ENCODE measurements around the gene TMPRSS3.

The TMPRSS3 gene

GRCh38 chr21:42348762-42349161, 47.1 kb downstream of the TMPRSS3 start:
- DNase-seq: no peak

GRCh38 chr21:42347601-42348327, 48.1 kb downstream of the TMPRSS3 start:
- no peak for DNase-seq

GRCh38 chr21:42346866-42347600, 48.8 kb downstream of the TMPRSS3 start:
- DNase-seq: no peak

- no peak for DNase-seq
Measured at GRCh38 chr21:42346441-42346840, 49.4 kb downstream of the TMPRSS3 start.

- DNase-seq: no peak
Measured at GRCh38 chr21:42344631-42345030, 51.2 kb downstream of the TMPRSS3 start.

- DNase-seq: no peak
Measured at GRCh38 chr21:42343963-42344510, 51.8 kb downstream of the TMPRSS3 start.

GRCh38 chr21:42343556-42343955, 52.3 kb downstream of the TMPRSS3 start:
- no peak for DNase-seq

- DNase-seq: no peak
Measured at GRCh38 chr21:42343101-42343500, 52.8 kb downstream of the TMPRSS3 start.

GRCh38 chr21:42341776-42342542, 53.9 kb downstream of the TMPRSS3 start:
- no peak for DNase-seq

- DNase-seq: no peak
Measured at GRCh38 chr21:42340187-42341050, 55.4 kb downstream of the TMPRSS3 start.

GRCh38 chr21:42338729-42339715, 56.8 kb downstream of the TMPRSS3 start:
- no peak for DNase-seq

- no peak for DNase-seq
Measured at GRCh38 chr21:42337830-42338728, 57.8 kb downstream of the TMPRSS3 start.

- no peak for DNase-seq
Measured at GRCh38 chr21:42337276-42337675, 58.6 kb downstream of the TMPRSS3 start.

- DNase-seq: no peak
Measured at GRCh38 chr21:42336054-42336453, 59.8 kb downstream of the TMPRSS3 start.

GRCh38 chr21:42332557-42333317, 63.1 kb downstream of the TMPRSS3 start:
- DNase-seq: no peak

- DNase-seq: no peak
Measured at GRCh38 chr21:42331660-42332059, 64.2 kb downstream of the TMPRSS3 start.

- DNase-seq: no peak
Measured at GRCh38 chr21:42330380-42331371, 65.2 kb downstream of the TMPRSS3 start.

- DNase-seq: no peak
Measured at GRCh38 chr21:42324896-42325295, 71.0 kb downstream of the TMPRSS3 start.

All from SW 1271 (cell line).